Right ventricle myocardium inferior (tissue), 1 donor: ENCODE results near the gene CLDN6. TPM values are rescaled to one million over a fixed set of nuclear protein-coding genes. Genes with fewer than 3 reads are reported as not detected.
"Not testable (repeated sequence)": the region's sequence is repeated elsewhere in the genome, so short reads cannot be mapped to it uniquely, and the experiment has no call there.

ENCODE experiments used
- ATAC-seq: fragments of 200-7000 bp; cut with Tn5 transposase; one replicate; pipeline ENCODE4 v1.9.1; 2020; ENCODE audit warnings: mild to moderate bottlenecking, moderate library complexity
- DNase-seq: peaks from one replicate; pipeline ENCODE4 v3.0.0; 2021; ENCODE audit errors: missing footprints
- intact Hi-C: fragments of 100-400 bp; cut with DNase I; formaldehyde crosslinking; loops from one replicate; pipeline ENCODE4 v1.11.0; 2022
- total RNA-seq: library from RNA; stranded (reverse); fragmentation: NEBNext Ultra II Directional; extraction: Animal tissue kit (Norgen Biotek cat#: 25700); gene quantifications from one replicate; pipeline ENCODE4 v1.2.1, GENCODE V29; 2021
- donor health status: DM: no; HTN: yes; CAD: no; lungs with severe emphysema.

Gene CLDN6
- total RNA-seq, 1 donor from 2014 or later, result not detected

GRCh38 chr16:3054965-3055733 lies 37.2 kb upstream of the CLDN6 start:
- intact Hi-C loops, result loop anchor here (5.0 kb wide), 2 partner anchors 52 to 112 kb away; no protein-coding TSS in a partner anchor
- ATAC-seq (no peak), DNase-seq (peak; percentile 60)

GRCh38 chr16:3053330-3053710 lies 35.3 kb upstream of the CLDN6 start:
- DNase-seq, result peak; percentile 62
- ATAC-seq, intact Hi-C loops: not testable (repeated sequence)

GRCh38 chr16:3052571-3053329 lies 34.8 kb upstream of the CLDN6 start:
- DNase-seq, result peak; percentile 20
- intact Hi-C loops, ATAC-seq: not testable (repeated sequence)

- ATAC-seq (no peak), DNase-seq (peak; percentile 63)
- intact Hi-C loops, result no loop called here
Measured at GRCh38 chr16:3051494-3051893, 33.5 kb upstream of the CLDN6 start.

- intact Hi-C loops, result no loop called here
- DNase-seq (peak; percentile 22), ATAC-seq (no peak)
Measured at GRCh38 chr16:3051009-3051408, 33.0 kb upstream of the CLDN6 start.

GRCh38 chr16:3050487-3050886 lies 32.5 kb upstream of the CLDN6 start:
- intact Hi-C loops, result no loop called here
- DNase-seq (no peak), ATAC-seq (no peak)

GRCh38 chr16:3049921-3050481 lies 32.0 kb upstream of the CLDN6 start:
- ATAC-seq (no peak), DNase-seq (peak; percentile 60)
- intact Hi-C loops, result no loop called here

GRCh38 chr16:3047387-3047720 lies 29.4 kb upstream of the CLDN6 start:
- no peak for ATAC-seq
- DNase-seq, result peak; percentile 70
- intact Hi-C loops, result no loop called here

GRCh38 chr16:3046641-3047386 lies 28.8 kb upstream of the CLDN6 start:
- ATAC-seq (peak; percentile 4), DNase-seq (peak; percentile 67)
- intact Hi-C loops, result no loop called here

GRCh38 chr16:3045758-3046640 lies 28.0 kb upstream of the CLDN6 start, which contains the start of gene MMP25:
Gene MMP25, plus strand, starts transcription at chr16:3046561. Its CDS starts 357 bp downstream, at chr16:3046918.
- peak; percentile 59 for ATAC-seq
- intact Hi-C loops, result no loop called here
- peak; percentile 87 for DNase-seq

- no peak for DNase-seq
- intact Hi-C loops, result no loop called here
- ATAC-seq, result no peak
Measured at GRCh38 chr16:3044708-3045107, 26.7 kb upstream of the CLDN6 start.

- ATAC-seq, result no peak
- DNase-seq, result no peak
- intact Hi-C loops, result no loop called here
Measured at GRCh38 chr16:3042376-3042775, 24.4 kb upstream of the CLDN6 start.

GRCh38 chr16:3038896-3039295 lies 20.9 kb upstream of the CLDN6 start:
- intact Hi-C loops, result no loop called here

GRCh38 chr16:3038256-3038655 lies 20.3 kb upstream of the CLDN6 start:
- intact Hi-C loops, result no loop called here
- DNase-seq (peak; percentile 60), ATAC-seq (no peak)

More at GRCh38 chr16:3038896-3039295, 20.9 kb upstream of the CLDN6 start:
- ATAC-seq (no peak), DNase-seq (no peak)

GRCh38 chr16:3036726-3037315 lies 18.8 kb upstream of the CLDN6 start, which contains the start of gene BICDL2:
Gene BICDL2, minus strand, starts transcription at chr16:3036944. Its CDS starts 1,448 bp downstream, at chr16:3035496.
- intact Hi-C loops, result no loop called here
- DNase-seq (peak; percentile 37), ATAC-seq (no peak)

GRCh38 chr16:3035972-3036725 lies 18.2 kb upstream of the CLDN6 start:
- intact Hi-C loops, result no loop called here
- peak; percentile 11 for DNase-seq
- ATAC-seq, result no peak
